Measurements from ENCODE around the gene CEP112.
"Not testable (repeated sequence)": the region's sequence is repeated elsewhere in the genome, so short reads cannot be mapped to it uniquely, and the experiment has no call there.

CEP112 gene

DNA sequence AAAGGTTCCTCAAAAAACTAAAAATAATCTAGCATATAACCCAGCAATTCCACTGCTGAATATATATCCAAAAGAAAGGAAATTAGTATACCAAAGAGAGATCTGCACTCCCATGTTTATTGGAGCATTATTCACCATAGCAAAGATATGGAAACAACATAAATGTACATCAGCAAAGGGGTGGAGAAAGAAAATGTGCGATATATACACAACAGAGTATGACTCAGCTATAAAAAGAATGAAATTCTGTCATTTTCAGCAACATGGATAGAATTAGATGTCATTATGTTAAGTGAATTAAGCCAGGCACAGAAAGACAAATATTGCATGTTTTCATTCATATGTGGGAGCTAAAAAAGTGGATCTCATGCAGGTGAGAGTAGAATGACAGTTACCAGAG lies 350.8 kb downstream of the CEP112 start:
- peaks cover 13% of the 10 kb centered on the region for H3K27me3 Mint-ChIP-seq
- no peak overlapping the region for H3K27ac Mint-ChIP-seq
- no peak for DNase-seq
- H3K9me3 Mint-ChIP-seq: peaks cover 13% of the 10 kb centered on the region
- H3K4me3 Mint-ChIP-seq: no peak overlapping the region
- no peaks in the 10 kb centered on the region for H3K4me1 Mint-ChIP-seq (ENCODE audit: low read depth)
- no peaks in the 10 kb centered on the region for H3K36me3 Mint-ChIP-seq (ENCODE audit: low read depth)

DNA sequence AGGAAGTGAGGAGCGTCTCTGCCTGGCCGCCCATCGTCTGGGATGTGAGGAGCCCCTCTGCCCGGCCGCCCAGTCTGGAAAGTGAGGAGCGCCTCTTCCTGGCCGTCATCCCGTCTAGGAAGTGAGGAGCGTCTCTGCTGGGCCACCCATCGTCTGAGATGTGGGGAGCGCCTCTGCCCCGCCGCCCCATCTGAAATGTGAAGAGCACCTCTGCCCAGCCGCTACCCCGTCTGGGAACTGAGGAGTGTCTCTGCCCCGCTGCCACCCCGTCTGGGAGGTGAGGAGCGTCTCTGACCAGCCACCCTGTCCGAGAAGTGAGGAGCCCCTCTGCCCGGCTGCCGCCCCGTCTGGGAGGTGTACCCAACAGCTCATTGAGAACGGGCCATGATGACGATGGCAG lies 354.7 kb downstream of the CEP112 start:
- H3K9me3 Mint-ChIP-seq: peaks cover 37% of the 10 kb centered on the region
- not testable (repeated sequence) for H3K4me3 Mint-ChIP-seq; H3K36me3 Mint-ChIP-seq (ENCODE audit: low read depth); H3K4me1 Mint-ChIP-seq (ENCODE audit: low read depth); DNase-seq; H3K27ac Mint-ChIP-seq
- H3K27me3 Mint-ChIP-seq: peaks cover 27% of the 10 kb centered on the region

DNA sequence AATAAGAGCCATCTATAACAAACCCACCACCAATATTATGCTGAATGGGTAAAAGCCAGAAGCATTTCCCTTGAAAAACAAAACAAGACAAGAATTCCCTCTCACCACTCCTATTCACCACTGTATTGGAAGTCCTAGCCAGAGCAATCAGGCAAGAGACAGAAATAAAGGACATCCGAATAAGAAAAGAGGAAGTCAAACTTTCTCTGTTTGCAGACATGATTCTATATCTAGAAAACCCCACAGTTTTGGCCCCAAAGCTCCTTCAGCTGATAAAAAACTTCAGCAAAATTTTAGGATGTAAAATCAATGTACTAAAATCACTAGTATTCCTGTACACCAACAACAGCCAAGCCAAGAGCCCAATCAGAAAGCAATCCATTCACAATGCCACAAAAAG lies 358.7 kb downstream of the CEP112 start:
- H3K9me3 Mint-ChIP-seq: peaks cover 41% of the 10 kb centered on the region
- no peaks in the 10 kb centered on the region for H3K4me1 Mint-ChIP-seq (ENCODE audit: low read depth)
- H3K36me3 Mint-ChIP-seq (ENCODE audit: low read depth): peaks cover 16% of the 10 kb centered on the region
- no peak for DNase-seq
- no peak overlapping the region for H3K4me3 Mint-ChIP-seq
- H3K27me3 Mint-ChIP-seq: peaks cover 15% of the 10 kb centered on the region
- H3K27ac Mint-ChIP-seq: no peak overlapping the region

DNA sequence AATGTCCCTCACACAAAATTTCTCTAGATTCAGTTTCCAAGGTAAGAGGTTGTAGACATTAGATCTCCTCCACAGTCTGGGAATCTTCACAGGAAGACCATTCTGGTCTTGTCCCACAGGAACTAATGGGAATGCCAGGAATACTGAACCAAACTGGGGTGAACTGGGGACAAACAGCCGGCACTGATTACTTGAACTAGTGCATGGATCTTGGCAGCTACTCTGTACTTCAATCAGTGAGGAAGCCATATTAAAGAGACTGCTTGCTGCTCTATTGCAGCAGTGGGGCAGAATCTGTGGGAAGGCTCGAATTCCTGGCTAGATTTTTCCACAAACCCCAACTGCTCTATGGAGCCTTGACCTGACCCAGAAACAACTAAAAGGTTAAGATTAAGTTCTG lies 361.6 kb downstream of the CEP112 start:
- peaks cover 16% of the 10 kb centered on the region for H3K36me3 Mint-ChIP-seq (ENCODE audit: low read depth)
- no peak for DNase-seq
- no peak overlapping the region for H3K4me3 Mint-ChIP-seq
- peaks cover 22% of the 10 kb centered on the region for H3K27me3 Mint-ChIP-seq
- H3K4me1 Mint-ChIP-seq (ENCODE audit: low read depth): peaks cover 6% of the 10 kb centered on the region
- no peak overlapping the region for H3K27ac Mint-ChIP-seq
- peaks cover 36% of the 10 kb centered on the region for H3K9me3 Mint-ChIP-seq

DNA sequence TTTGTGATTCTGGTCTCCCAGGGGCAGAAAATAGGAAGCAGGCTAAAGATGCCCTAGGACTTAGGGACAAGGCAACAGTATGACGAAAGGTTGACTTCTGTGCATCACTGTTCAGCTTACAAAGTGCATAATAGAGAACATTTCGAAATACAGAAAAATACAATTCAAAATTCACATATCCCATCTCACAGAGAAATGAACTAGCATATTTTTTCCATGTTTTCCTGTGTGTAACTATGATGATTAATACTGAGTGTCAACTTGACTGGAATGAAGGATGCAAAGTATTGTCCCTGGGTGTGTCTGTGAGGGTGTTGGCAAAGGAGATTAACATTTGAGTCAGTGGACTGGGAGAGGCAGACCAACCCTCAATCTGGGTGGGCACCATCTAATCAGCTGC lies 365.4 kb downstream of the CEP112 start:
- H3K27ac Mint-ChIP-seq, DNase-seq: not testable (repeated sequence)

DNA sequence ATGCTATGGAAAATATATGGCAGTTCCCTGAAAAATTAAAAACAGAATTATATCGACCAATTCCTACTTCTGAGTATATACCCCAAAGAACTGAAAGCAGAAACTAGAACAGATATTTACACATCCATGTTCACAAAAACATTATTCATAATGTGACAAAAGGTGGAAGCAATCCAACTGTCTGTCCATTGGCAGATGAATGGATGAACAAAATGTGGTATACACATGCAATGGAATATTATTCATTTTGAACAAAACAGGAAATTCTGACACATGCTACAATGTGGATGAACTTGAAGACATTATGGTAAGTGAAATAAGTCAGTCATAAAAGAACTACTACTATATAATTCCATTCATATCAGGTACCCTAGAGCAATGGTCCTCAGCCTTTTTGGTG lies 367.0 kb downstream of the CEP112 start:
- Mint-ChIP-seq H3K36me3 (ENCODE audit: low read depth) (no peaks in the 10 kb centered on the region), H3K4me1 (ENCODE audit: low read depth) (peaks cover 13% of the 10 kb centered on the region), H3K27ac (no peak overlapping the region), H3K4me3 (no peak overlapping the region), H3K9me3 (peaks cover 5% of the 10 kb centered on the region), H3K27me3 (peaks cover 8% of the 10 kb centered on the region)
- no peak for DNase-seq

More for the DNA sequence above, 365.4 kb downstream of the CEP112 start:
- not testable (repeated sequence) for H3K27me3 Mint-ChIP-seq; H3K36me3 Mint-ChIP-seq (ENCODE audit: low read depth); H3K4me3 Mint-ChIP-seq; H3K9me3 Mint-ChIP-seq
- H3K4me1 Mint-ChIP-seq (ENCODE audit: low read depth): peaks cover 13% of the 10 kb centered on the region

DNA sequence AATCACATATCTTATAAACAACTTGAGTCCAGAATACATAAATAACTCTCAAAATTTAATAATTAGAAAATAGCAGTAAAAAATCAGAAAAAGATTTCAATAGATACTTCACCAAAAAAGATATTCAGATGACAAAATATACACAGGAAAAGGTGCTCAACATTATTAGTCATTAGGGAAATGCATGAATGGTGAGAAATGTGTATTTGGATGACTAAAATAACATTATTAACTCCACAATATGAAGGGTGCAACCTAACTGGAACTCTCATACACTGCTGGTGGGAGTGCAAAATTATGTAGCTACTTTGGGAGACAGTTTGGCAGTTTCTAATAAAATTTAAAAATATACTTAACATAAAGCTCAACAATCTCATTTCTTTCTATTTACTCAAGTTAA lies 368.2 kb downstream of the CEP112 start:
- Mint-ChIP-seq H3K4me1 (ENCODE audit: low read depth) (peaks cover 13% of the 10 kb centered on the region), H3K9me3 (peaks cover 4% of the 10 kb centered on the region), H3K27ac (no peak overlapping the region), H3K36me3 (ENCODE audit: low read depth) (no peaks in the 10 kb centered on the region), H3K27me3 (peaks cover 8% of the 10 kb centered on the region), H3K4me3 (no peak overlapping the region)
- no peak for DNase-seq

DNA sequence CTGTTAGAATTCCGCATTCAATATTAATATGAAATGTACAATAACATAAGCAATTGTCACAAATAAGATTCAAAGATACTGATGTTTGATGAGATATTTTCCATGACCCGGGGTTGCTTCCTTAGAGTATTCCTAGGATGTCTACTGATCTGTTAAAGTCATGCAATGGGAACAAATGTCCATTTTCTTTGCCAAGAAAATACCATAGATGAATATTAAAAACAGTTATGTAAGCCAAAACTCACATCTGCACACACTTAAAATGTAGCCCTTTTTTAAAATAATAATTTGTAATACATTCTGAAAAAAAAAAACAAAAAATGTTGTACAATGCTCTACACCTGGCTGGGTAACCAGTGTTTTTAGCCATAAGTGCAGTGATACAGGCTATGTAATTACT lies 371.1 kb downstream of the CEP112 start:
- Mint-ChIP-seq H3K4me3 (no peak overlapping the region), H3K4me1 (ENCODE audit: low read depth) (peaks cover 9% of the 10 kb centered on the region), H3K9me3 (no peaks in the 10 kb centered on the region), H3K36me3 (ENCODE audit: low read depth) (no peaks in the 10 kb centered on the region), H3K27ac (no peak overlapping the region), H3K27me3 (peaks cover 3% of the 10 kb centered on the region)
- DNase-seq: no peak

DNA sequence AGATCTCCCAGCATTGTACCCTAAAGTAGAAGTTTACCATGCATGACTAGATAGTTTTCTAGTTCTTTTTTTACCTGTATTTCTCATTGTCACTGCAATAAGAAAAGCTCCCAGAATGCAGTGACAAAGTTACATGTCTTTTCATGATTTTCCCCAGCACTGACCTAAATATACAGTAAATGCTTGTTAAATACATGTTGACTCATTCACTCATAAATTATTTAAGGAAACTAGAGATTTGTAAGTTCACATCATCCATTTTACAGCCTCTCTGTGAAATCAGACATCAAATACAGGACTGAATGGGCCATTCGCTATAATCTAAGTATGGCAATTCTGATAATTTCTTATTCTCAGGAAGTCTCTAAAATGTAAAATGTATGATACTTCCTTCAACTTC lies 371.6 kb downstream of the CEP112 start:
- Mint-ChIP-seq H3K9me3 (no peaks in the 10 kb centered on the region), H3K27ac (no peak overlapping the region), H3K36me3 (ENCODE audit: low read depth) (no peaks in the 10 kb centered on the region), H3K4me3 (no peak overlapping the region), H3K4me1 (ENCODE audit: low read depth) (peaks cover 6% of the 10 kb centered on the region), H3K27me3 (peaks cover 2% of the 10 kb centered on the region)
- DNase-seq: no peak

DNA sequence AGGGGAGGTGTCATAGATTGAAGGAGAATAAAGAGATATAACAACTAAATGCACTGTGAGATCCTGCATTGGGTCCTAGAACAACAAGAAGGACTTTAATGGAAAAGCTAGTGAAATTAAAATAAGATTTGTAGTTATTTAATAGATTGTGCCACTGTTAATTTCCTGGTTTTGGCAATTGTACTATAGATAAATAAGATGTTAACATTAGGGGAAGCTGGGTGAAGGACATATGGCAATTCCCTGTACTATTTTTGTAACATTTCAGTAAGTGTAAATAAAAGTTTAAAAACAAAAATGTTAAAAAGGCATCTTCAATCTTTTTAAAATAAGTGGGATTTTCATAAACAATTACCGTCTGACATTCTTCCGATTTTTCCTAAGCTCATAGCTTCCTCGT lies 372.1 kb downstream of the CEP112 start:
- Mint-ChIP-seq H3K9me3 (no peaks in the 10 kb centered on the region), H3K4me3 (no peak overlapping the region), H3K36me3 (ENCODE audit: low read depth) (no peaks in the 10 kb centered on the region), H3K27ac (no peak overlapping the region), H3K27me3 (peaks cover 2% of the 10 kb centered on the region), H3K4me1 (ENCODE audit: low read depth) (peaks cover 6% of the 10 kb centered on the region)
- no peak for DNase-seq

DNA sequence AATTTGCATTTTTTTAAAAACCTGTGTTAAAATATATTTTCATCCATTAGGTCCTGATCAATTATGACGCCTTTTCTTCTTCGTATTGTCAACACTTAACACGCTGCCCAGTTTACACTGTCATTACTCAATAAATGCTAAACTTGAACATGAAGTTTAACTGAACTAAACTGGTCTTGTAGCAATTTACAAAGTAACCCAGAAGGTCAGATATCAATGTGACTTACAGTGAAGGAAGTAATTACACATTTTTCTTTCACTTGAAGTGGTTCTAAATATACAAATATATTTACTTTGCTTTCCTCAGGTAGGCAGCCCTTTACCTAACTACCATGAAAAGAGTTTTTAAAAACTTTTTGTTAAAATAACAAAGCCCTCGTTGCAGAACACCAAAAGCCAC lies 374.0 kb downstream of the CEP112 start:
- Mint-ChIP-seq H3K36me3 (ENCODE audit: low read depth) (no peaks in the 10 kb centered on the region), H3K4me1 (ENCODE audit: low read depth) (no peaks in the 10 kb centered on the region), H3K27ac (no peak overlapping the region), H3K4me3 (no peak overlapping the region), H3K9me3 (no peaks in the 10 kb centered on the region), H3K27me3 (peaks cover 2% of the 10 kb centered on the region)
- no peak for DNase-seq

DNA sequence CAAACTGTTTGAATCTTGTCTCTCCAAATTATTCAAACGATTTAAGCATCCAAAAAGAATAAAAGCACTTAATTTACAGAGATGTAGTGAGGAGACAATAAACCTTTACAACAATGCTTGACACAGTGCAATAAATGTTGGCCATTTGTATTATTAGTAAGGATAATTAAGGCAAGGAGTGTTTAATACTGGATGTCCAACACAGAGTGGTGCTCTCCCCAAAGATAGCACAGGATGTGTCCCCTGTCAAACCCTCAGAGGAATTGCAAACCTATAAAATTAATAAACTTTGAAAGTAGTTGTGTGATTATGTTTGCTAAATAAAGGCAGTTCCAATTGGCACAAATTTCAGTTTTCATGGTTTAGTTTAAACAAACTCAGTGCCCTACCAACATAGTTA lies 377.5 kb downstream of the CEP112 start:
- Mint-ChIP-seq H3K27ac (no peak overlapping the region), H3K27me3 (peaks cover 2% of the 10 kb centered on the region), H3K9me3 (peaks cover 2% of the 10 kb centered on the region), H3K4me3 (no peak overlapping the region), H3K4me1 (ENCODE audit: low read depth) (peaks cover 9% of the 10 kb centered on the region), H3K36me3 (ENCODE audit: low read depth) (no peaks in the 10 kb centered on the region)
- DNase-seq: no peak

DNA sequence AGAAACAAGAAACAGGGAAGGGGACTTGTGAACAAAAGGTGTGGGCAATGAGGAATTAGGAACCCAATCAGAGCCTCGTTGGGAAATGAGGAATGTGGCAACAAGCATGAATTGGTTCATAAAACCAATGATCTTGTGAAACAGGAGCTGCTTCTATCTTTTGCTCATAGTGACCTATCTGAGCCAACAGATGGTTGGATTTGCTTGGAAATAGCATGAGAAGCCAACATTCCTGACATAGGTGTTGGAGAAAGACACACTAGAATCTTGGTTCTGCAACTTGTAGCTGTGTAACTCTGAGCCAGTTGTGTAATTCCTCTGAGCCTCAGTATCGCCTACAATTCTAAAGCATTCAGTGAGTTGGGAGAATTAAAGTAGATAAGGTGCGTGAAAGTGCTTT lies 378.6 kb downstream of the CEP112 start:
- peaks cover 18% of the 10 kb centered on the region for H3K4me1 Mint-ChIP-seq (ENCODE audit: low read depth)
- peaks cover 1% of the 10 kb centered on the region for H3K27me3 Mint-ChIP-seq
- peaks cover 4% of the 10 kb centered on the region for H3K36me3 Mint-ChIP-seq (ENCODE audit: low read depth)
- H3K4me3 Mint-ChIP-seq: no peak overlapping the region
- DNase-seq: no peak
- no peak overlapping the region for H3K27ac Mint-ChIP-seq
- peaks cover 8% of the 10 kb centered on the region for H3K9me3 Mint-ChIP-seq

DNA sequence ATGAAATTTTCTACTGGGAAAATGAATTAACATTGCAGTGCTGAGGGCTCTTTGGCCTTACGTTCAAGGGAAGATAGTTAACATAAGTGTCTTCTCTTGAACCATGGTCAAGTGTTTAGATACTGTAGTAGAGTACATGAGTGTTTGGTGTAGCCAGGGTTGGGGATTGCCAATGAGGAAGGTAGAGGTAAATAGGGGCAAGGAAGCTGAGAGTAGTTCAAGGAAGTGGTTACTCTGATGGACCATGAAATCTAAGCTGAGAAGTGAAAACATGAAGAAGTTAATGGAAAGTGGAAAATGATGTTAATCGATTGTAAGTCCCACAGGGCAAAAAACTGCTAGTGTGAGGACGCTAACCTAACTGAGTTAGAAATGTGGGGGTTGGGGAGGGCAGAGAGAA lies 380.9 kb downstream of the CEP112 start:
- peaks cover 23% of the 10 kb centered on the region for H3K4me1 Mint-ChIP-seq (ENCODE audit: low read depth)
- DNase-seq: no peak
- H3K4me3 Mint-ChIP-seq: no peak overlapping the region
- peaks cover 4% of the 10 kb centered on the region for H3K27me3 Mint-ChIP-seq
- H3K36me3 Mint-ChIP-seq (ENCODE audit: low read depth): peaks cover 14% of the 10 kb centered on the region
- H3K27ac Mint-ChIP-seq: no peak overlapping the region
- peaks cover 21% of the 10 kb centered on the region for H3K9me3 Mint-ChIP-seq

DNA sequence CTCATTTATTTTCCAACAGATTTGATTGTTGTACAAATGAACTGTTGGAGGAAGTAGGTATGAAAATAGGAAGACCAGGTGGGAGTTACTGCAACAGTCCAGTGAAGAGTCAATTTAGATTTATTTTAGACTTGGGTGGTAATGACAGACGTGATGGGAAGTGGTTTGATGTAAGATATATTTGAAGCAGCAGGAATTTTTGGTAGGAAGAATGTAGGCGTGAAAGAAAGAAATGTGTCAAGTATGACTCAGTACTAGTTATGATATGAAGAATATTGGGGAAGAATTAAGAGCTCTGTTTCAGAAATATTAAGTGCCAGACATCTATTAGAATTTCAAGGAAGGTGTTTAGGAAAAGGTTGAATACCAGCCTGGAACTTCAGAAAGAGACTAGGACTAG lies 382.6 kb downstream of the CEP112 start:
- Mint-ChIP-seq H3K4me1 (ENCODE audit: low read depth) (peaks cover 23% of the 10 kb centered on the region), H3K27me3 (peaks cover 4% of the 10 kb centered on the region), H3K9me3 (peaks cover 24% of the 10 kb centered on the region), H3K27ac (no peak overlapping the region), H3K36me3 (ENCODE audit: low read depth) (peaks cover 14% of the 10 kb centered on the region), H3K4me3 (no peak overlapping the region)
- DNase-seq: no peak

DNA sequence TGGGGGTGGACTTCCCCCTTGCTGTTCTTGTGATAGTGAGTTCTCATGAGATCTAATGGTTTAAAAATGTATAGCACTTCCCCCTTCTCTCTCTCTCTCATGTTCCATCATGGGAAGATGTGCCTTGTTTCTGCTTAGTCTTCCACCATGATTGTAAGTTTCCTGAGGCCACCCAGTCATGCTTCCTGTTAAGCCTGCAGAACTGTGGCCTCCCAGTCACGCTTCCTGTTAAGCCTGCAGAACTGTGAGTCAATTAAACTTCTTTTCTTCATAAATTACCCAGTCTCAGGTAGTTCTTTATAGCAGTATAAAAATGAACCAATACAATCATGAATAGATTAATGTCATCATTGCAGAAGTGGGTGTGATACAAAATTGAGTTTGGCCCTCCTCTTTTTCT lies 383.4 kb downstream of the CEP112 start:
- H3K4me3 Mint-ChIP-seq, H3K27ac Mint-ChIP-seq, H3K27me3 Mint-ChIP-seq, DNase-seq: not testable (repeated sequence)
- Mint-ChIP-seq H3K36me3 (ENCODE audit: low read depth) (peaks cover 14% of the 10 kb centered on the region), H3K9me3 (peaks cover 25% of the 10 kb centered on the region), H3K4me1 (ENCODE audit: low read depth) (peaks cover 23% of the 10 kb centered on the region)

All from activated T-cell treated with anti-CD3 and anti-CD28 coated beads, Interleukin-2, amount 50 U/mL, for 24 hours (primary cell).